IMR-90 (cell line): ENCODE results near the gene FLT3.
A peak's percentile ranks its signal among the peaks of the same experiment; 100 is the strongest.

ENCODE experiments used
- CTCF ChIP-seq: conservative IDR thresholded peaks from 2 replicates; pipeline ENCODE4 v1.5.1; 2012; ENCODE audit warnings: mild to moderate bottlenecking, low read depth, low read length, improper control_type of control experiment
- FOS ChIP-seq: fragments of 150-350 bp; IDR thresholded peaks from 2 replicates; pipeline ENCODE4 v1.6.1; 2016; ENCODE audit warnings: low read depth, low read length
- MAFK ChIP-seq: IDR thresholded peaks from 2 replicates; pipeline ENCODE4 v1.6.1; 2012; ENCODE audit warnings: low read depth, low read length, improper control_type of control experiment
- MXI1 ChIP-seq: IDR thresholded peaks from 2 replicates; pipeline ENCODE4 v1.6.1; 2012; ENCODE audit warnings: low read depth, mild to moderate bottlenecking, low read length, moderate library complexity, borderline replicate concordance
- POLR2A ChIP-seq: IDR thresholded peaks from 2 replicates; pipeline ENCODE4 v1.6.1; 2012; ENCODE audit warnings: mild to moderate bottlenecking, low read depth, low read length
- RCOR1 ChIP-seq: IDR thresholded peaks from 2 replicates; pipeline ENCODE4 v1.6.1; 2012; ENCODE audit warnings: mild to moderate bottlenecking, low read length, improper control_type of control experiment; ENCODE audit not compliant: insufficient replicate concordance
- RFX5 ChIP-seq: IDR thresholded peaks from 2 replicates; pipeline ENCODE4 v1.8.0; 2012; ENCODE audit warnings: low read depth, mild to moderate bottlenecking, low read length, moderate library complexity
- SMC3 ChIP-seq: fragments of 150-350 bp; IDR thresholded peaks from 2 replicates; pipeline ENCODE4 v1.6.1; 2016; ENCODE audit warnings: low read depth, mild to moderate bottlenecking, antibody characterized with exemption, low read length, moderate library complexity
- USF2 ChIP-seq: fragments of 150-350 bp; IDR thresholded peaks from 2 replicates; pipeline ENCODE4 v1.6.1; 2017; ENCODE audit warnings: mild to moderate bottlenecking, antibody characterized with exemption, low read length, low read depth
- TF ChIP-seq, protein P1 (sequence below): fragments of 150-350 bp; IDR thresholded peaks from 2 replicates; pipeline ENCODE4 v1.6.1; 2016; ENCODE audit warnings: low read depth, mild to moderate bottlenecking, low read length, moderate library complexity, borderline replicate concordance

DNA sequence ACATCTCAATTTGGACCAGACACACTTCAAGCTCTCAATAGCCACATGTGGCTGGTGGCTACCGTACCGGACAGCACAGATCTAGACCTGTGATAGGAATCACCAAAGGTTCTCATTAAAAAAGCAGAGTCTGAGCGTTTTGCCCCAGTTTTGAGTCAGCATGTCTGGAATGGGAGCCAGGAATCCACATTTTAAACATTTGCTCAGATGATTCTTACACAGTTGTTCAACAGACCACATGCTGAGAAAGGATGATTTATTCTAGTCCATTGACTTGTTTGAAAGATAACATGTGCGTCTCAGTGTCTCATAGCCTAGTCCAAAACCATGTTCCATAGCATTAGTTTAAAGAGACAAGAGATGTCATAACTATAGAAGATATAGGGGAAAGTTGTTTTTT is 53.4 kb downstream of the FLT3 start:
- TF ChIP-seq POLR2A: no peak
- no peak for TF ChIP-seq CTCF
- TF ChIP-seq FOS: peak; percentile 83
- TF ChIP-seq SMC3: no peak
- 0 out of 2 replicates have a peak, but pooled peaks have one; percentile 17 for TF ChIP-seq USF2
- TF ChIP-seq MXI1: 0 out of 2 replicates have a peak, but pooled peaks have one; percentile 51
- TF ChIP-seq MAFK: peak; percentile 24; the same call in 1 of the 2 replicates
- no peak for TF ChIP-seq RFX5
- TF ChIP-seq, protein P1, sequence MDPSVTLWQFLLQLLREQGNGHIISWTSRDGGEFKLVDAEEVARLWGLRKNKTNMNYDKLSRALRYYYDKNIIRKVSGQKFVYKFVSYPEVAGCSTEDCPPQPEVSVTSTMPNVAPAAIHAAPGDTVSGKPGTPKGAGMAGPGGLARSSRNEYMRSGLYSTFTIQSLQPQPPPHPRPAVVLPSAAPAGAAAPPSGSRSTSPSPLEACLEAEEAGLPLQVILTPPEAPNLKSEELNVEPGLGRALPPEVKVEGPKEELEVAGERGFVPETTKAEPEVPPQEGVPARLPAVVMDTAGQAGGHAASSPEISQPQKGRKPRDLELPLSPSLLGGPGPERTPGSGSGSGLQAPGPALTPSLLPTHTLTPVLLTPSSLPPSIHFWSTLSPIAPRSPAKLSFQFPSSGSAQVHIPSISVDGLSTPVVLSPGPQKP: no peak
- peak; percentile 63 for TF ChIP-seq RCOR1
